ENCODE results near the gene VCX3B. TPM values are rescaled to one million over a fixed set of nuclear protein-coding genes. Genes with fewer than 3 reads are reported as not detected.

Gene VCX3B
- total RNA-seq, 2 donors from 2014 or later = not detected

DNA sequence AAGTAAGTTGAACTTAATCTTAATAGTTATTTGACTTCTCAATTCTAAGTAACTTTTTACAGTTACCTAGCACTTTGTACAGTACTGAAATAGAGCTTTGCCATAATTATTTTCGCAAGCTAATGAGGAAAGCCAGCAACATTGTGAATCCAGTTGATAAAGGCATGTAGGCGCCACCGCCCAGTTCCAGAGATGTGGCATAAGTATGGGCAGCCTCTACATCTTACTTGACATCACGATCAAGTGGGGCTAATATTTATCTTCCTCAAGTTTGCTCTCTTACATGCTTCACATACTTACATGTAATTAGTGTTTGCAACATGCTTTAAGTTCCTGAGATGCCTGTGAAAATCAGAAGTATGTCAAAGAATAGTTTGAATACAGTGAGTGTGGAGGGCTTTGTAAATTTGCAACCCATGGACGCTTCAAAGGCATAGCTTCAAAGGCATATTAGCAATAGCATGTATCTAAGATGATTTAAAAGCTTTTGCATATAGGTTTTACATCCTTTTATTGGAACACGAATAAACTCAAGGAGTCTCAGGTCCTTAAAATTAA, 34.9 kb upstream of the VCX3B start:
- Histone ChIP-seq H3K27ac (ENCODE audit: low read depth, low read length) (no peak overlapping the region), H3K4me1 (ENCODE audit: control insufficient read depth, insufficient read depth, low read length) (no peaks in the 10 kb centered on the region), H3K27me3 (ENCODE audit: control insufficient read depth, insufficient read depth, low read length, poor library complexity, severe bottlenecking) (no peaks in the 10 kb centered on the region), H3K36me3 (ENCODE audit: control insufficient read depth, insufficient read depth, low read length) (no peaks in the 10 kb centered on the region), H3K4me3 (ENCODE audit: low read length) (no peak overlapping the region), H3K9ac (ENCODE audit: extremely low read depth, low read length, poor library complexity, severe bottlenecking) (no peak overlapping the region), H3K9me3 (ENCODE audit: control insufficient read depth, low read length) (no peaks in the 10 kb centered on the region)
- DNase-seq = no peak
- TF ChIP-seq, protein P1, sequence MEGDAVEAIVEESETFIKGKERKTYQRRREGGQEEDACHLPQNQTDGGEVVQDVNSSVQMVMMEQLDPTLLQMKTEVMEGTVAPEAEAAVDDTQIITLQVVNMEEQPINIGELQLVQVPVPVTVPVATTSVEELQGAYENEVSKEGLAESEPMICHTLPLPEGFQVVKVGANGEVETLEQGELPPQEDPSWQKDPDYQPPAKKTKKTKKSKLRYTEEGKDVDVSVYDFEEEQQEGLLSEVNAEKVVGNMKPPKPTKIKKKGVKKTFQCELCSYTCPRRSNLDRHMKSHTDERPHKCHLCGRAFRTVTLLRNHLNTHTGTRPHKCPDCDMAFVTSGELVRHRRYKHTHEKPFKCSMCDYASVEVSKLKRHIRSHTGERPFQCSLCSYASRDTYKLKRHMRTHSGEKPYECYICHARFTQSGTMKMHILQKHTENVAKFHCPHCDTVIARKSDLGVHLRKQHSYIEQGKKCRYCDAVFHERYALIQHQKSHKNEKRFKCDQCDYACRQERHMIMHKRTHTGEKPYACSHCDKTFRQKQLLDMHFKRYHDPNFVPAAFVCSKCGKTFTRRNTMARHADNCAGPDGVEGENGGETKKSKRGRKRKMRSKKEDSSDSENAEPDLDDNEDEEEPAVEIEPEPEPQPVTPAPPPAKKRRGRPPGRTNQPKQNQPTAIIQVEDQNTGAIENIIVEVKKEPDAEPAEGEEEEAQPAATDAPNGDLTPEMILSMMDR (conservative IDR thresholded peaks at IDR 0.05) = no peak
- H3K4me1 Mint-ChIP-seq = peaks cover 4% of the 10 kb centered on the region
- no peak overlapping the region for H3K27ac Mint-ChIP-seq
- no peaks in the 10 kb centered on the region for H3K27me3 Mint-ChIP-seq (ENCODE audit: insufficient read depth)
- no peak overlapping the region for H3K4me3 Mint-ChIP-seq
- 86% methylated on average over 6 of the region's 6 CpGs; no CpG with 5 or more reads in 1 of the 2 experiments for WGBS, 2 experiments (ENCODE audit: insufficient coverage in 1 of 2, insufficient read length in 1 of 2)
- H3K9me3 Mint-ChIP-seq = no peaks in the 10 kb centered on the region
- no peaks in the 10 kb centered on the region for H3K36me3 Mint-ChIP-seq (ENCODE audit: low read depth)

DNA sequence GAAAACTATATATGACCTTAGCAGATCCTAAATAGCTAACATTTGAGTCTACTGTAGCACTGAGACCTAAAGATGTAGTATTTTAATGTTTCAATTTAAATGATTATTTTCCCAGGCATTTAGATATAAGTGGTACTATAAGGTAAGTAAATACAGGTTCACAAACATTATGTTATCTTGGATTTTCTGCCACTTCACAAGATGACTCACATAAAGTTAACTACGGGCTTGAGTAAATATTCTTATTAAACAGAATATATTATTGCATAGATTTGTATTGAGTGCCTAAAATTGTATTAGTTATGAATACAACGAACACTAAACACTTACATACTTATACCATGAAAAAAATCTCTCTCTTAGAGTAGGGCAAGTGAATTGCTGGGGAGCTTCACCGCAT, 34.2 kb upstream of the VCX3B start:
- Histone ChIP-seq H3K9me3 (ENCODE audit: control insufficient read depth, low read length) (no peaks in the 10 kb centered on the region), H3K9ac (ENCODE audit: extremely low read depth, low read length, poor library complexity, severe bottlenecking) (no peak overlapping the region), H3K36me3 (ENCODE audit: control insufficient read depth, insufficient read depth, low read length) (no peaks in the 10 kb centered on the region), H3K4me1 (ENCODE audit: control insufficient read depth, insufficient read depth, low read length) (no peaks in the 10 kb centered on the region), H3K27ac (ENCODE audit: low read depth, low read length) (no peak overlapping the region), H3K27me3 (ENCODE audit: control insufficient read depth, insufficient read depth, low read length, poor library complexity, severe bottlenecking) (no peaks in the 10 kb centered on the region), H3K4me3 (ENCODE audit: low read length) (no peak overlapping the region)
- Mint-ChIP-seq H3K9me3 (no peaks in the 10 kb centered on the region), H3K4me3 (no peak overlapping the region), H3K36me3 (ENCODE audit: low read depth) (no peaks in the 10 kb centered on the region), H3K27ac (no peak overlapping the region), H3K27me3 (ENCODE audit: insufficient read depth) (no peaks in the 10 kb centered on the region), H3K4me1 (no peaks in the 10 kb centered on the region)
- TF ChIP-seq, protein P1 (conservative IDR thresholded peaks at IDR 0.05) = no peak
- 100% methylated on average over 1 of the region's 3 CpGs; no CpG with 5 or more reads in 1 of the 2 experiments for WGBS, 2 experiments (ENCODE audit: insufficient coverage in 1 of 2, insufficient read length in 1 of 2)
- no peak for DNase-seq

DNA sequence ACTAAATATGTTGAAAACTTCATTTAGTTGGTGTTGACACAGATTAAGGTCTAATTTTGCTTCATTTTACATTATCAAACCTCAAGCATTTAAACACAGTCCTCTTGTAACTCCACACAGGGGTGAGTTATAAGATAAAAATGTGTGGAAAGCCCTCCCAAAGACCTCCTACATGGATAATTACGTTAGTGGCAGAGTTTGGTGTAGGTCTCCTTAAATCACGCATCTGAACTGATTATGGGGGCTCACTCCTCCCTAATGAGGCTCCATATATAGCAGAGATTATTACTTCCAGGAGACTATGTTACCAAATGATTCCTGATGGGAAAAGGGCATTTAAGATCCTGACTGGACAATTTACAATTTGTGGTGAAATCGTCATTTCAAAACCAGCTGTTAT, 32.2 kb upstream of the VCX3B start:
- TF ChIP-seq, protein P1 (conservative IDR thresholded peaks at IDR 0.05) = no peak
- no peak overlapping the region for H3K9ac ChIP-seq (ENCODE audit: extremely low read depth, low read length, poor library complexity, severe bottlenecking)
- no peak overlapping the region for H3K4me3 ChIP-seq (ENCODE audit: low read length)
- no peaks in the 10 kb centered on the region for H3K27me3 ChIP-seq (ENCODE audit: control insufficient read depth, insufficient read depth, low read length, poor library complexity, severe bottlenecking)
- no peak for DNase-seq
- Mint-ChIP-seq H3K4me3 (no peak overlapping the region), H3K27ac (no peak overlapping the region), H3K9me3 (no peaks in the 10 kb centered on the region), H3K36me3 (ENCODE audit: low read depth) (no peaks in the 10 kb centered on the region), H3K4me1 (no peaks in the 10 kb centered on the region), H3K27me3 (ENCODE audit: insufficient read depth) (no peaks in the 10 kb centered on the region)
- H3K9me3 ChIP-seq (ENCODE audit: control insufficient read depth, low read length) = no peaks in the 10 kb centered on the region
- H3K27ac ChIP-seq (ENCODE audit: low read depth, low read length) = no peak overlapping the region
- H3K4me1 ChIP-seq (ENCODE audit: control insufficient read depth, insufficient read depth, low read length) = no peaks in the 10 kb centered on the region
- no peaks in the 10 kb centered on the region for H3K36me3 ChIP-seq (ENCODE audit: control insufficient read depth, insufficient read depth, low read length)
- 96 to 100% methylated on average over 1 to 3 of the region's 3 CpGs for WGBS, 2 experiments (ENCODE audit: insufficient coverage in 1 of 2, insufficient read length in 1 of 2)
